Stimulated activated CD8-positive, alpha-beta memory T cell treated with anti-CD3 and anti-CD28 coated beads, Interleukin-15, amount 100 ng/mL, for 4 hours (primary cell): ENCODE measurements around the gene CASKIN1.
A peak's percentile ranks its signal among the peaks of the same experiment; 100 is the strongest.

Experiments used
- DNase-seq, 2 donors: peaks; one replicate each; pipeline ENCODE4 v3.0.0-alpha.2; 2020; ENCODE audit warnings: low read depth in 2 of 2

CASKIN1 gene

GRCh38 chr16:2233872-2234812 lies 37.7 kb upstream of the CASKIN1 start:
- no peak for DNase-seq

GRCh38 chr16:2233046-2233775 lies 36.8 kb upstream of the CASKIN1 start:
- no peak for DNase-seq

- no peak for DNase-seq
Measured at GRCh38 chr16:2232094-2232990, 35.9 kb upstream of the CASKIN1 start.

GRCh38 chr16:2231016-2231931 lies 34.9 kb upstream of the CASKIN1 start:
- no peak for DNase-seq

- no peak for DNase-seq
Measured at GRCh38 chr16:2230376-2230775, 34.0 kb upstream of the CASKIN1 start.

- DNase-seq = no peak
Measured at GRCh38 chr16:2229632-2230250, 33.3 kb upstream of the CASKIN1 start.

- DNase-seq = no peak
Measured at GRCh38 chr16:2229091-2229490, 32.7 kb upstream of the CASKIN1 start.

- DNase-seq = no peak
Measured at GRCh38 chr16:2228161-2228824, 31.9 kb upstream of the CASKIN1 start.

GRCh38 chr16:2226918-2227317 lies 30.5 kb upstream of the CASKIN1 start:
- DNase-seq = no peak

- no peak for DNase-seq
Measured at GRCh38 chr16:2226245-2226793, 29.9 kb upstream of the CASKIN1 start.

GRCh38 chr16:2223942-2224486 lies 27.6 kb upstream of the CASKIN1 start:
- DNase-seq = no peak

GRCh38 chr16:2223221-2223941 lies 27.0 kb upstream of the CASKIN1 start, which contains the start of gene E4F1:
Gene E4F1 (plus strand): TSS chr16:2223591. CDS start chr16:2223614, 23 bp downstream.
- DNase-seq = peak; percentile 98 to 99

GRCh38 chr16:2216330-2216729 lies 19.9 kb upstream of the CASKIN1 start:
- DNase-seq = no peak

- no peak for DNase-seq
Measured at GRCh38 chr16:2214719-2214968, 18.2 kb upstream of the CASKIN1 start, which contains the start of gene PGP. Gene PGP (minus strand): TSS chr16:2214840. CDS start chr16:2214777, 63 bp downstream.

GRCh38 chr16:2213817-2214718 lies 17.7 kb upstream of the CASKIN1 start:
- DNase-seq = no peak

- DNase-seq = no peak
Measured at GRCh38 chr16:2212362-2213324, 16.2 kb upstream of the CASKIN1 start.
